GM12878 (cell line): ENCODE results near the gene RBMX. TPM values are rescaled to one million over a fixed set of nuclear protein-coding genes. Genes with fewer than 3 reads are reported as not detected.
A peak's percentile ranks its signal among the peaks of the same experiment; 100 is the strongest.

Experiments
- ATAC-seq: fragments of 200-7000 bp; cut with Tn5 transposase; 3 replicates; pipeline ENCODE4 v1.9.1; 2020; ENCODE audit warnings: mild to moderate bottlenecking, moderate library complexity
- BruUV-seq: library from RNA; stranded (reverse); fragments of 400-500 nt; replicated peaks from 2 replicates; lab custom pipeline; 2021; lab: Mats Ljungman, UMichigan
- CTCF ChIA-PET: fragments of 300-600 bp; sonication (Branson Sonifier 250); formaldehyde crosslinking; extraction: SDS; loops from one replicate; lab custom pipeline; 2021; ENCODE audit warnings: inconsistent platforms; lab: Yijun Ruan, JAX
- POLR2A ChIA-PET: fragments of 350-600 bp; formaldehyde crosslinking; extraction: SDS; loops from one replicate; lab custom pipeline; 2021; ENCODE audit warnings: inconsistent platforms; lab: Charles Lee
- RAD21 ChIA-PET: fragments of 300-600 bp; sonication (Branson Sonifier 250); formaldehyde crosslinking; loops from one replicate; lab custom pipeline; 2023; ENCODE audit warnings: antibody characterized with exemption; ENCODE audit not compliant: unreplicated experiment; lab: Charles Lee
- SMC1A ChIA-PET: fragments of 300-600 bp; sonication (Branson Sonifier 250); formaldehyde crosslinking; loops from one replicate; lab custom pipeline; 2023; ENCODE audit not compliant: unreplicated experiment, uncharacterized antibody; lab: Charles Lee
- DNase-seq: peaks from one replicate; pipeline ENCODE4 v3.0.0-alpha.2; 2011; ENCODE audit warnings: low read depth, low spot score
- FAIRE-seq: peaks from 3 replicates; lab custom pipeline; 2011; peaks lifted over from hg19 to GRCh38; lab: Jason Lieb, UNC
- H2AFZ ChIP-seq: 2 replicates; pipeline ENCODE4 v1.6.0; 2011; ENCODE audit warnings: low read depth, low read length, control low read depth; ENCODE audit not compliant: control insufficient read depth
- H3K27ac ChIP-seq: 2 replicates; pipeline ENCODE4 v1.5.1; 2011; ENCODE audit warnings: control low read depth; ENCODE audit not compliant: control insufficient read depth, insufficient read depth
- H3K27me3 ChIP-seq, 2 experiments: replicated peaks in 1 of 2; 2 replicates each; pipeline versions ENCODE4 v1.6.0 to v1.6.1; 2011; ENCODE audit warnings: low read length in 1 of 2; ENCODE audit not compliant: control insufficient read depth in 2 of 2, insufficient read depth in 2 of 2
- H3K36me3 ChIP-seq, 2 experiments: 2 replicates each; pipeline ENCODE4 v1.5.1; 2011; ENCODE audit warnings: low read length in 1 of 2; ENCODE audit not compliant: control insufficient read depth in 2 of 2, insufficient read depth in 2 of 2
- H3K4me1 ChIP-seq: 2 replicates; pipeline ENCODE4 v1.6.1; 2011; ENCODE audit warnings: mild to moderate bottlenecking, low read length, moderate library complexity, mixed read lengths; ENCODE audit not compliant: control insufficient read depth, insufficient read depth
- H3K4me2 ChIP-seq: 2 replicates; pipeline ENCODE4 v1.6.0; 2011; ENCODE audit warnings: control low read depth; ENCODE audit not compliant: control insufficient read depth, insufficient read depth
- H3K4me3 ChIP-seq: fragments of 200-600 bp; sonication (generic); 2 replicates; pipeline ENCODE4 v1.5.1; 2016
- H3K79me2 ChIP-seq: 2 replicates; pipeline ENCODE4 v1.6.0; 2011; ENCODE audit warnings: low read length; ENCODE audit not compliant: control insufficient read depth, insufficient read depth
- H3K9ac ChIP-seq: 2 replicates; pipeline ENCODE4 v1.8.0; 2011; ENCODE audit warnings: low read length, control low read depth, mixed read lengths; ENCODE audit not compliant: control insufficient read depth, insufficient read depth
- H3K9me3 ChIP-seq: replicated peaks from 3 replicates; pipeline ENCODE4 v1.5.1; 2011; ENCODE audit warnings: mild to moderate bottlenecking, low read length; ENCODE audit not compliant: control insufficient read depth, insufficient read depth
- H4K20me1 ChIP-seq: 2 replicates; pipeline ENCODE4 v1.6.0; 2011; ENCODE audit not compliant: control insufficient read depth, insufficient read depth
- ATF7 ChIP-seq: fragments of 450-650 bp; IDR thresholded peaks from 2 replicates; pipeline ENCODE4 v1.6.1; 2016; ENCODE audit warnings: low read depth, mild to moderate bottlenecking
- MTA3 ChIP-seq: IDR thresholded peaks from 2 replicates; pipeline ENCODE4 v1.6.1; 2012; ENCODE audit warnings: low read length, inconsistent platforms, borderline replicate concordance
- POLR2A ChIP-seq: IDR thresholded peaks from 2 replicates; pipeline ENCODE4 v1.6.1; 2011; ENCODE audit warnings: low read depth, mild to moderate bottlenecking, low read length
- POLR2AphosphoS5 ChIP-seq: IDR thresholded peaks from 2 replicates; pipeline ENCODE4 v1.6.1; 2011; ENCODE audit warnings: mild to moderate bottlenecking, low read length, inconsistent platforms
- ZNF622 ChIP-seq: fragments of 450-650 bp; IDR thresholded peaks from 2 replicates; pipeline ENCODE4 v1.6.1; 2017; ENCODE audit warnings: mild to moderate bottlenecking, inconsistent platforms
- WGBS: methylation state at CpG from one replicate; pipeline ENCODE4 v1.1.6; 2016; ENCODE audit warnings: low lambda C conversion rate; ENCODE audit not compliant: insufficient replicate concordance, insufficient coverage; ENCODE audit errors: missing lambda C conversion rate; 5-methylcytosine and 5-hydroxymethylcytosine counted together
- in situ Hi-C: fragments of 300-500 bp; cut with MboI; formaldehyde crosslinking; loops from 9 replicates; pipeline ENCODE4 v1.14.3; 2018; ENCODE audit warnings: mixed read lengths
- intact Hi-C: fragments of 100-400 bp; cut with micrococcal nuclease; formaldehyde crosslinking; loops from one replicate; pipeline ENCODE4 v1.14.2; 2022; ENCODE audit not compliant: unreplicated experiment
- polyA plus RNA-seq, 11 experiments: library from polyadenylated mRNA; depleted of rRNA in 4 of 11; unstranded in 6 of 11; stranded (reverse) in 5 of 11; fragments of >200 nt; fragmentation: Nextera tagmentation in 4 of 11; fragmentation: Illumina TruSeq in 1 of 11; extraction: Ambion mirVana in 4 of 11; extraction: Trizol in 1 of 11; gene quantifications; 1 replicate in 1 of 11; 2 replicates in 10 of 11; pipeline versions ENCODE4 v1.2.1 to v1.2.3, GENCODE V29; 2011 to 2016; ENCODE audit warnings: inconsistent platforms in 2 of 11, missing spikeins in 2 of 11, low read depth in 1 of 11
- total RNA-seq, 4 experiments: library from RNA; depleted of rRNA in 3 of 4; stranded (reverse); fragments of >200 nt in 3 of 4; fragmentation: Illumina TruSeq in 1 of 4; extraction: Trizol in 1 of 4; gene quantifications; 2 replicates each; pipeline versions ENCODE4 v1.2.1 to v1.2.3, GENCODE V29; 2013 to 2021
- TF ChIP-seq, protein P1 (sequence below): fragments of 450-650 bp; IDR thresholded peaks from 2 replicates; pipeline ENCODE4 v1.6.1; 2018; ENCODE audit warnings: mild to moderate bottlenecking, low read depth, moderate library complexity; ENCODE audit not compliant: partially characterized antibody

RBMX gene
- total and polyA plus RNA-seq, 10 of the 15 experiments (the other 5 are each of a cell fraction or from before 2014, with no cell fraction given): 252 to 427 (median 288) TPM

DNA sequence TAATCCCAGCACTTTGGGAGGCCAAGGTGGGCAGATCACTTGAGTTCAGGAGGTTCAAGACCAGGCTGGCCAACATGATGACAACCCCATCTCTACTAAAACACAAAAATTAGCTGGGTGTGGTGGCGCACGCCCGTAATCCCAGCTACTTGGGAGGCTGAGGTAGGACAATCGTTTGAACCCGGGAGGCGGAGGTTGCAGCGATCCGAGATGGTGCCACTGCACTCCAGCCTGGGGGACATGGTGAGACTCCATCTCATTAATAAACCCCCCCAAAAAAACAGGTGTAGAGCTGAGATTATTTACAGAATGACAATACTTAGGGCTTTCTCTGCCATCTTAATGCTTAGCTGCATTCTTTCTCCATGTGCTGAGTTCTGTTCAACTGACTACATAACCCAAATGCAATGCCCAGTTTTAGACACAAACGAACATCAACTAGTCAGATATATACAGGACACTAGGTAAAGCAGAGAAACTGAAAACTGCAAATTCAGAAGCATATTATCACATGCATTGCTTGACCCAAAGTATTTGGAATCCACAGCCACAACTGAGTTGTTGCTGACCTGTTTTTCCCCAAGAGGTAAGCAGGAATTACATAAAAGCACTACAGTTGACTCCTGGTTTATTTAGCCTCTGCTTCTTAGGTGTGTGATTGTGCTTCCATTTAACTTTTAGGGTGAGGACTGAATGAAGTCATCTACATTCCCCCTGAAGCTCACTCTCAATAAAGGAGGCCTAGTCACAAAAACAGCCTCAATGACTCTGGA, 12.1 kb downstream of the RBMX start:
- intact Hi-C loops: loop anchor here (5.0 kb wide), 1 partner anchor 91 kb away; no protein-coding TSS in a partner anchor
- WGBS: 66% methylated on average over 9 of the region's 9 CpGs
- DNase-seq: no peak
- Histone ChIP-seq H3K27ac (no peak overlapping the region), H3K4me1 (no peaks in the 10 kb centered on the region), H4K20me1 (no peaks in the 10 kb centered on the region), H3K9ac (no peak overlapping the region), H3K9me3 (no peaks in the 10 kb centered on the region), H3K4me2 (no peak overlapping the region), H3K79me2 (no peaks in the 10 kb centered on the region; the same call in 1 of the 2 replicates), H2AFZ (no peak overlapping the region), H3K36me3 (peaks cover 0 to 4% of the 10 kb centered on the region in 2 experiments; a peak in 3 of 4 replicates), H3K4me3 (no peak overlapping the region), H3K27me3 (no peaks in the 10 kb centered on the region)
- in situ Hi-C loops: no loop called here
- ChIA-PET POLR2A (no interaction called here), RAD21 (no interaction called here), CTCF (no interaction called here), SMC1A (no interaction called here)
- no peak for FAIRE-seq
- no peak for TF ChIP-seq ATF7
- TF ChIP-seq POLR2AphosphoS5: peak; percentile 60
- no peak for TF ChIP-seq MTA3
- TF ChIP-seq, protein P1, sequence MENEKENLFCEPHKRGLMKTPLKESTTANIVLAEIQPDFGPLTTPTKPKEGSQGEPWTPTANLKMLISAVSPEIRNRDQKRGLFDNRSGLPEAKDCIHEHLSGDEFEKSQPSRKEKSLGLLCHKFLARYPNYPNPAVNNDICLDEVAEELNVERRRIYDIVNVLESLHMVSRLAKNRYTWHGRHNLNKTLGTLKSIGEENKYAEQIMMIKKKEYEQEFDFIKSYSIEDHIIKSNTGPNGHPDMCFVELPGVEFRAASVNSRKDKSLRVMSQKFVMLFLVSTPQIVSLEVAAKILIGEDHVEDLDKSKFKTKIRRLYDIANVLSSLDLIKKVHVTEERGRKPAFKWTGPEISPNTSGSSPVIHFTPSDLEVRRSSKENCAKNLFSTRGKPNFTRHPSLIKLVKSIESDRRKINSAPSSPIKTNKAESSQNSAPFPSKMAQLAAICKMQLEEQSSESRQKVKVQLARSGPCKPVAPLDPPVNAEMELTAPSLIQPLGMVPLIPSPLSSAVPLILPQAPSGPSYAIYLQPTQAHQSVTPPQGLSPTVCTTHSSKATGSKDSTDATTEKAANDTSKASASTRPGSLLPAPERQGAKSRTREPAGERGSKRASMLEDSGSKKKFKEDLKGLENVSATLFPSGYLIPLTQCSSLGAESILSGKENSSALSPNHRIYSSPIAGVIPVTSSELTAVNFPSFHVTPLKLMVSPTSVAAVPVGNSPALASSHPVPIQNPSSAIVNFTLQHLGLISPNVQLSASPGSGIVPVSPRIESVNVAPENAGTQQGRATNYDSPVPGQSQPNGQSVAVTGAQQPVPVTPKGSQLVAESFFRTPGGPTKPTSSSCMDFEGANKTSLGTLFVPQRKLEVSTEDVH: no peak
- no peak for TF ChIP-seq ZNF622
- TF ChIP-seq POLR2A: peak; percentile 38; the same call in 1 of the 2 replicates
- BruUV-seq: no TSS peak
- no peak for ATAC-seq
